COLO668 (cell line): Measurements from ENCODE around the gene SETMAR.
"Not testable (repeated sequence)": the region's sequence is repeated elsewhere in the genome, so short reads cannot be mapped to it uniquely, and the experiment has no call there.

Source experiments
- DNase-seq: peaks from one replicate; lab custom pipeline; 2025; ENCODE audit not compliant: unreplicated experiment; lab: John Stamatoyannopoulos, UW

The SETMAR gene

GRCh38 chr3:4303187-4304123 lies at the start of gene SETMAR:
Gene SETMAR, plus strand, starts transcription at chr3:4303369. Its CDS starts 2 bp downstream, at chr3:4303371.
- peak; percentile 83 for DNase-seq

- no peak for DNase-seq
Measured at GRCh38 chr3:4261406-4261805, 41.8 kb upstream of the SETMAR start.

- DNase-seq: no peak
Measured at GRCh38 chr3:4264040-4264439, 39.1 kb upstream of the SETMAR start.

- no peak for DNase-seq
Measured at GRCh38 chr3:4270720-4271119, 32.4 kb upstream of the SETMAR start.

- DNase-seq: no peak
Measured at GRCh38 chr3:4271834-4272233, 31.3 kb upstream of the SETMAR start.

DNA sequence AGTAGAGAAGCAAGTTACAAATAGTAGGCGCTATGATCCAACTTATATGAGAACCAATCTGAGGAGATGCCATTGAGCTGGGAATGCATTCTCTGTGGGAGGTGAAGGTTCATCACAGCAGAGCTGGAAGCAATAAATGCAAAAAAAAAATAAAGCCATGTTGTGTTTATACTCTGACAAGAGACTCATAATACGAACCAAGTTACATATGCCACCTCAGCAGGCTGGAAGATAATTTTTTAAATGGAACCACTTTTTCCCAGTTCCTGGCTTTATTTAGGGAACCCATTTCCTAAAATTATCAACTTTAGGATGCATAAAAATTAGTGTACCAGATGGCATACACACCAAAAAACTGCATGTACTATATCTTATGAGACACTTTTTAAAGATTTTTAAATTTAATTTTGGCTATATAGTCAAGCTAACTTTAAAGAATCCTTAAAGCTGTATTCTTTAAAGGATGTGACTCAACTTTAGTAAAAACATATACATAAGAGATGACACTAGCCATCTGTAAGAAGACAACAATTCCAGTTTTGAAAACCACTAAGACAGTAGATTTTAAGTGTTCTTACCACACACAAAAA lies 23.6 kb upstream of the SETMAR start:
- no peak for DNase-seq

- no peak for DNase-seq
Measured at GRCh38 chr3:4281991-4282390, 21.2 kb upstream of the SETMAR start.

GRCh38 chr3:4284865-4285264 lies 18.3 kb upstream of the SETMAR start:
- no peak for DNase-seq

DNA sequence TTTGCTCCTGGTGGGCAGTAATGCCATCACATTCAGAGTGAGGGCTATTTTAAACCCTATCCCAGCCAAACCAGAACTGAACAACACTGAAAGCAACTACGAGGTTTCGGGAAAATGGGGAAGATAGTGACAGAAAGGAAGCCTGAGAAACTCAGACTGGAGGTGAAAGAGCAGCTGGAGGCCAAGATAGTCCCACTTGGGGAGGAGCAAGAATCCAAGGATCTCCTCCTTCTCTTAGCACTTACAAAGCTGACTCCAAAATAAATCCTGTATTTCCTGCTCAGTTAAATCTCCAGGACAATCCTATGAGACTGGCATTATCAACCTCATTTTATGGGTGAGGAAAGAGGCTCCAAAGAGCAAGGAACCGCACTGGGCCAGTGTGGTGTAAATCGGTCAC lies 14.1 kb upstream of the SETMAR start:
- no peak for DNase-seq

DNA sequence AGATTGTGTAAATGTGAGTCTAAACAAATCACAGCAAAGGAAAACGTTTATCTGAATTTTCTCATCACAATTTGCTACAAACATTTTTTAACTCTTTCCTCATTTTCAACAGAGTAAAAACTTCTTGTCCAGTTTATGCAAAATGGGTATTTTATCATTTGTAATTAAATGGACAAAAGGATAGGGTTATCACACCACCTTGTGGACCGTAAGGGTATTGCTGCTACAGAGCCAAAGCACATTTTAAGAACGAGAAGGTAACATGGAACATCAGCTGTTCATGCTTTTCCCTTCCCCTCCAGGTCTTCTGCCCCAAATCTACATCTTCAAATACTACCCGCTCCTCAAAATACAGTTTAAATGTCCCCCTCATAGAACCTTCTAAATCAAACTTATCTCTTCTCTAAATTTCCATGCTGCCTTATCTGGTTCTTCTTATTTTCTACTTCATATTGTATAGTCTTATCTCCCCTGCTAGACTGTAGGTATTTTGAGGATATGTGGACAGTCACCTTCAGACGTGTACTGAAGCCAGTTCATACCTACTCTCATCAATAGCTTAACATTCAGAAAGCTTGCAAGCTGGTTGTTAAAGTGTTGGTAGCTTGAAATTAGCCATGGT lies 12.8 kb upstream of the SETMAR start:
- DNase-seq: peak; percentile 5

- no peak for DNase-seq
Measured at GRCh38 chr3:4292301-4292700, 10.9 kb upstream of the SETMAR start.

- no peak for DNase-seq
Measured at GRCh38 chr3:4294616-4295327, 8.4 kb upstream of the SETMAR start.

DNA sequence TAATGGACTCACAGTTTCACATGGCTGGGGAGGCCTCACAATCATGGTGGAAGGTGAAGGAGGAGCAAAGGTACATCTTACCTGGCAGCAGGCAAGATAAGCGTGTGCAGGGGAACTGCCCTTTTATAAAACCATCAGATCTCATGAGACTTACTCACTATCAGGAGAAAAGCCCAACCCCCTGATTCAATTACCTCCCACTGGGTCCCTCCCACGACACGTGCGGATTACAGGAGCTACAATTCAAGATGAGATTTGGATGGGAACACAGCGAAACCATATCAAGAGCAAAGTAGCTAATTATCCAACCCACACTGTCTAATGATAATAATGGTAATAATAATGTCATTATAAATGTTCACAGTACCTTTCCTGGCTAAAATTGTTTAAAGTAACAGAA lies 6.7 kb upstream of the SETMAR start:
- not testable (repeated sequence) for DNase-seq

- no peak for DNase-seq
Measured at GRCh38 chr3:4297486-4297885, 5.7 kb upstream of the SETMAR start.

DNA sequence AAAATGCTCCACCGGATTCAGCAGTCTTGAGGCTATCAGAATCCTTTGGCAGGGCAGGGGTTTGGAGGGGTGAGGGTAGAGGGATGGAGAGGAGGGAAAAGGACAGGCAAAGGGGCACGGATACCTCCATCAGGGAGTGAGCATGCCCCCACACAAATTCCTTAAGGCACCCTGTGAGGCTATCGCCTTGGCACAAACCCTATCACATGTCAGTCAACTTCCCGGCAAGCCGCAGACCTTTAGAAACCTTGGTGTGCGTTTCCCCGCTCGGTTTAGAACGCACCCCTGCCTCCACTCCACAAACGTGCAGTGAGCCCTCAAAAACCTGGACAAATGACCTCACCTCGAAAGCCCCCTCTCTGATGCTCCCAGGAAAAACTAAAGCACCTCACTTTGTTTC lies 422 bp upstream of the SETMAR start:
- DNase-seq: no peak

DNA sequence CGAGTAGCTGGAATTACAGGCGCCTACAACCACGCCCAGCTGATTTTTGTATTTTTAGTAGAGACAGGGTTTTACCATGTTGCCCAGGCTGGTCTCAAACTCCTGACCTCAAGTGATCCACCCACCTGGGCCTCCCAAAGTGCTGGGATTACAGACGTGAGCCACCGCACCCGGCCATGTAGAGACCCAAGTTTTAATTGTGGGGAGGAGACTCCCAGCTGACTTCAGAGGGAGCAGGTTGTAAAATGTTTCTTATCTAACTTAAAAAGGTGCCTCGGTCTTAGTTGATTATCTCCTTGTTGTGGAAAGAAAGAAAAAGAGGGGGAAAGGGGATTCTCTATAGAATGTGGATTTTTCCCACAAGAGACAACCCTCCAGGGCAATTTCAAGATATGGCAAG lies 2.0 kb downstream of the SETMAR start:
- DNase-seq: not testable (repeated sequence)

DNA sequence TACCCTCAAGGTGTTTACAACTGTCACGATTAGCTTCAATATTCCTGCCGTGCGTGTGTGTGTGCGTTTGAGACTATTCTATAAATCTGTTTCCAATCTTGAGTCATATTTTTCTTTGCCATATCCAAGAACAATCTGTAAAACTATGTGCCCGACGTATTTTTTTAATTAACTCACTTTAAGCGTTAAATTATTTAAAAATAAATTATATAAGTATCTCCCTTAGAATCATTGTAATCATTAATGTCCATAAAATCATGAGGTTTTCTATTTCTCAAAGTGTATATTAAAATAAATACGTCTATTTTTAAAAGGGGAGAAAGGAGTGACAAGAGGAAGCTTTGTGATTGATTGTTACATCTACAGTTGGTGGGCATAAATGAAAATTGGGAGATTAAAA lies 2.9 kb downstream of the SETMAR start:
- DNase-seq: no peak

DNA sequence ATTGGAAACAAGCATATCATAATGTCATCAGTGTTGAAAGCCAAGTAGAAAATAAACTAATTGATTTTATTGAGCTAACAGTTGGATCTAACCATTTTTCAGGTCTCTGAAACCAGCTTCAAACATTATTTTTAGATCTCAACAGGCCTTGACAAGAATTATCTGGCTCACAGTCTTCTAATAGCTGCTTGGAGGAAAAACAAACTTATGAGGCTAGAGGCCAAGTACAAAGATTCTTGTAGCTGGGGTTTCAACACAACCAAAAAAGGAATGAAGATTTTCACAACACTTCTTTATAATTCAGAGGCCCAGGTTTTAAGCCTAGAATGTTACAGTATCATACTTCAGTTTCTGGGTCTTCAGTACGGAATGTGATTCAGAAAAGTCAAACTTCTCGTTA lies 3.7 kb downstream of the SETMAR start:
- no peak for DNase-seq

DNA sequence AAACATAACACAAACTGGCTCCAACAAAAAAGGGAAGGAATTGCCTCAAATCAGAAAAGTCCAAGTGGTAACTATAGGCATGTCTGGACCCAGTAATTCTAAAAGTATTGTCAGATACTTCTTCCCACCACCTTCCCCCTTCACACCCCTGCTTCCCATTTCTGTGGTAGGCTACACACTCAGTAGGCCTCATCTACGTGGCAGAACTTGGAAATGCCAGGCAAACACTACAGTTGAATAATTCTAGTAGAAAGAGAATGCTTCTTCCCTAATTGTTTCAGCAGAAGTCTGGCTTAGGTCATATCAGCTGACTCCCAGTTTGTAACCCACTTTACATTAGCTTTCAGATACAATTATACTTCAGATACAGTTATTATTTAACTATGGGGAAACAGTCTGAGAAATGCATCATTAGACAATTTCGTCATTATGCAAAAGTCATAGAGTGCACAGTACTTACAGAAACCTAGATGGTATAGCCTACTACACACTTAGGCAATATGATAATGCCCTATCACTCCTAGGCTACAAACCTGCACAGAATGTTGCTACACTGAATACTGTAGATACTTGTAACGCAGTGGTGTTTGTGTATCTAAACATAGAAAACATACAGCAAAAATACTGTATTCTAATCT lies 6.4 kb downstream of the SETMAR start:
- no peak for DNase-seq

- no peak for DNase-seq
Measured at GRCh38 chr3:4310971-4311370, 7.8 kb downstream of the SETMAR start.

- no peak for DNase-seq
Measured at GRCh38 chr3:4311496-4311895, 8.3 kb downstream of the SETMAR start.
